LNCAP (cell line): ENCODE measurements around the gene TP53BP2.

ENCODE experiments used
- TF ChIP-seq, protein P1 (sequence below): fragments of 450-650 bp; IDR thresholded peaks from 2 replicates; pipeline ENCODE4 v1.5.1; 2017; ENCODE audit warnings: mild to moderate bottlenecking

The TP53BP2 gene

DNA sequence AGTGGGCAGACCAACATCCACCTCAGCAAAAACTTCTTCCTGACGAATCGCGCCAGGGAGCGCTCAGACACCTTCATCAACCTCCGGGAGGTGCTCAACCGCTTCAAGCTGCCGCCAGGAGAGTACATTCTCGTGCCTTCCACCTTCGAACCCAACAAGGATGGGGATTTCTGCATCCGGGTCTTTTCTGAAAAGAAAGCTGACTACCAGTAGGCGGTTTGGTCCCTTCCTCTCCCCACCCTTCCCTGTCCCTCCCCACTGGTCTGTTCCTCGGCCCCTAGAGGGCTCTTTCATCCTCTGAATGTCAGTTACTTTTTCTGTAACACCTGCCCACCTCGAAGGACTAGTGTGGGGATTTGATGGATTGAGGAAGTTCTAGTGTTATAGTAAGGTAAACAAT, 86.5 kb downstream of the TP53BP2 start:
- TF ChIP-seq, protein P1, sequence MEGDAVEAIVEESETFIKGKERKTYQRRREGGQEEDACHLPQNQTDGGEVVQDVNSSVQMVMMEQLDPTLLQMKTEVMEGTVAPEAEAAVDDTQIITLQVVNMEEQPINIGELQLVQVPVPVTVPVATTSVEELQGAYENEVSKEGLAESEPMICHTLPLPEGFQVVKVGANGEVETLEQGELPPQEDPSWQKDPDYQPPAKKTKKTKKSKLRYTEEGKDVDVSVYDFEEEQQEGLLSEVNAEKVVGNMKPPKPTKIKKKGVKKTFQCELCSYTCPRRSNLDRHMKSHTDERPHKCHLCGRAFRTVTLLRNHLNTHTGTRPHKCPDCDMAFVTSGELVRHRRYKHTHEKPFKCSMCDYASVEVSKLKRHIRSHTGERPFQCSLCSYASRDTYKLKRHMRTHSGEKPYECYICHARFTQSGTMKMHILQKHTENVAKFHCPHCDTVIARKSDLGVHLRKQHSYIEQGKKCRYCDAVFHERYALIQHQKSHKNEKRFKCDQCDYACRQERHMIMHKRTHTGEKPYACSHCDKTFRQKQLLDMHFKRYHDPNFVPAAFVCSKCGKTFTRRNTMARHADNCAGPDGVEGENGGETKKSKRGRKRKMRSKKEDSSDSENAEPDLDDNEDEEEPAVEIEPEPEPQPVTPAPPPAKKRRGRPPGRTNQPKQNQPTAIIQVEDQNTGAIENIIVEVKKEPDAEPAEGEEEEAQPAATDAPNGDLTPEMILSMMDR: no peak

DNA sequence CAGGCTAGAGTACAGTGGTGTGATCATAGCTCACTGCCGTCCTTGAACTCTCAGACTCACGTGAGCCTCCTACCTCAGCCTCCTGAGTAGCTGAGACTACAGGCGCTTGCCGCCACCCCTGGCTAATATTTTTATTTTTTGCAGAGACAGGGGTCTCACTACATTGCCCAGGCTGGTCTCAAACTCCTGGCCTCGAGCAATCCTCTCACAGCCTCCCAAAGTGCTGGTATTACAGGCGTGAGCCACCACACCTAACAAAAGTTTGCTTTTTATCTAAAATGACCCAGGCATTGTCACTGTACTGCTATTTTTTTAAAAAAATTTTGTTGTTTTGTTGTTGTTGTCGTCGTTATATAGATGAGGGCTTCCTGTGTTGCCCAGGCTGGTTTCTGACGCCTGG, 87.0 kb downstream of the TP53BP2 start:
- TF ChIP-seq, protein P1: no peak

DNA sequence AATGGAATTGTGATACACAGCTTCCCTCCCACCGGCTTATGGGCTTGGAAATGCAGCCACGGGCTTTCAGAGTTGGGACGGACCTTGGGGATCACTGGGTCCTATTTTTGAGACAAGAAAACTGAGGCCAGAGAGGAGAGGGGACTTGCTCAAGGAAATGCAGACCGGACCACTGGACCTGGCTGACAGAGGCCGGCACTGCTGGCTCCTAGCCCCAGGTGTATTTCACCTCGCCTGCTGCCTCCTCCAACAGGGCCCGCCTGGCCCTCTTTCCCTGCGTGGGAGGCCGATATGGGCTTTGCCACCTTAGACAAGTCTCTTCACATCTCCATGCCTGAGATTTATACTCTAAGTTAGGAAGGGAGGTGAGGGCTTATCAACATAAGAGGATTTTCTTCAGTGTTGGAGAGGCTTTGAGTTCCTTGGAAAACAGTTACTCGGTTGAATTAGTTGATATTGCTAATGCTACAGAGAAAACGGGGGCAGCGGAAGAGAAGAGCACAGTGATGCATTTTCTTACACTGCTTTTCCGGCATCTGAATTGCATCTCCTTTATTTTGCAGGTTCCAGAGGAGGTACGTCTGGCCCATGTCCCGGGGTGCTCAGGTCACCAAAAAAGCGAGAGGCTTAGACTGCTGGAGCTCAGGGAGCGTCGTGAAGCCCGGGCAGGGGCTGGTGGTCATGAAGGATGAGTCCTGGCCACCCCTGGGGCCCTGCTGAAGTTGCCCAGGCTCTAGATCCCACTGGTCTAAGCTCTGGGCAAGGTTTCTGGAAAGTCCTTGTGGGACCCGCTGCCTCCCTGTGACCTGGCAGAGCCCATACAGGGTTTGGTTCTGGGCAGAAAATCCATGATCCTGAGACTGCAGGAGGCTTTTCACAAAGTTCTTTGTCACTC, 88.7 kb downstream of the TP53BP2 start:
- TF ChIP-seq, protein P1: no peak

DNA sequence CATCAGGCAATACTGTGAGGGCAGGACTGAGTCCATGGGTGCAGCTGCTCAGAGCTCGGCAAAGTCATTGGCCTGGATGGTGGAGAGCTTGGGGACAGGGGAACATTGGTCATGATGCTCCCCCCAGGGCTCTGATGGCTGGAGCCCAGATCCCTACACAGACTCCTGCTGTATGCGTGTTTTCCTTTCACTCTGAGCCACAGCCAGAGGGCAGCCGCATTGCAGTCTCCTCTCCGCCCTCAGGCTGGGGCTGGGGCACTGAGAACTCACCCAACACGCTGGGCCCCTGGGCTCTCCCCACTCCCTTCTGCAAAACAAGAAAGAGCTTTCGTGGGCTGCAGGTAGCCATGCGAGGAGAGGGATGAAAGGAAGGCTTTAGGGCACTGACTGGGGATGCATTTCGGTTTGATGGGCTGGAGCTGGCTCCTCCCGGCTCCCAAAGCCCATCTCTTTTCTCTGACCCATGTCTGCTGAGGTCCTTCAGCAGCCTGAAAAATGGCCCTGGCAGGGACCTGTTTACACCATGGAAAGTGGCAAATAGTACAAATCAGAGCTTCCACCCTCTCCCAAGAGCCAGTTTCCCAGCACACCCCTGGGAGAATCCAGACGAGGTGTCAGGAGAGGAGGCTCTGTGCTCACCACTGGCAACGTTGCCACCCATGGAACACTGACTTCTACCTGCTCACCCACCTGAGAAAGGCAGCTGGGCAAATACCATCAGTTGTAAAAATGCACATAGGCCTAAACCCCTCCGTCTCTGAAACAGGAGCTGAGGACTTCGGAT, 89.6 kb downstream of the TP53BP2 start:
- TF ChIP-seq, protein P1: no peak

DNA sequence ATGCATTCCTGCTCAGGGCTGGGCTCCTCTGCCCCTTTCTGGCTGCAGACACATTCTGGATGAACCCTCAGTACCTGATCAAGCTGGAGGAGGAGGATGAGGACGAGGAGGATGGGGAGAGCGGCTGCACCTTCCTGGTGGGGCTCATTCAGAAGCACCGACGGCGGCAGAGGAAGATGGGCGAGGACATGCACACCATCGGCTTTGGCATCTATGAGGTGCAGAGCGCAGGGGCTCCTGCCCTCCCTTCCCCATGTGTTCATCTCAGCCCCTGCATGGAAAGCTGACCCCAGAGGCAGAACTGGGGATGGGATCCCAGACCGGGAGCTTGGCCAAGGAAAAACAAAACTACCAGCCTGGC, 90.3 kb downstream of the TP53BP2 start:
- TF ChIP-seq, protein P1: no peak

DNA sequence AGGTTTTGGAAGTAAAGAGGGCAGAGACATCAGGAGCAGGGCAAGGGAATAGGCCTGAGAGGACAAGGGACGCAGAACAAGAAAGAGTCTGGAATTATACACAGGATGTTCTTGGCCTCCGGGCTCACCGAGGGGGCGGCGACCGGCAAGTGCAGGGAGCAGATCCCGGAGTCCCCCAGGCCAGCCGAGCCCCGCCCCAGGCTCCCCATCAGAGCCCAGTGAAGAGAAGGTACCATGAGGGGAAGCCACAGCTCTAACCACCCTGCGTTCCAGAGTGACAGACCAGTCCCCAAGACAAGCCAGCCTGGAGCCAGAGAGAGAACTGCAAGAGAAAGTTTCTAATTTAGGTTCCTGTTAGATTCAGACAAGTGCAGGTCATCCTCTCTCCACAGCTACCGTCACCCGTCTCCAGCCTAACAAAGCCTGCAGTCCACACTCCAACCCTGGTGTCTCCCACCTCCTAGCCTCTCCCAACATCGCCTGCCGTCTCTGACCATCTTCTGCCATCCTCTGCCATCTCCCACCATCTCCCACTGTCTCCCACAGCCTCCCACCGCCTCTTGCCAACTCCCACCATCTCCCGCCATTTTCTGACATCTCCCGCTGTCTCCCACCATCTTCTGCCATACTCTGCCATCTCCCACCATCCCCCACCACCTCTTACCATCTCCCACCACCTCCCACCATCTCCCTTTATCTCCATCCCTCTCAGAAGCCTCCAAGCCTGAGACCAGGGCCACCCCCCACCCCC, 90.9 kb downstream of the TP53BP2 start:
- TF ChIP-seq, protein P1: no peak
